H1 (cell line): ENCODE results near the gene TEX35. TPM values are rescaled to one million over a fixed set of nuclear protein-coding genes. Genes with fewer than 3 reads are reported as not detected.

Experiments
- CTCF ChIA-PET: fragments of 300-600 bp; sonication (Branson Sonifier 250); formaldehyde crosslinking; loops from one replicate; lab custom pipeline; 2021; ENCODE audit not compliant: partially characterized antibody; lab: Charles Lee
- POLR2A ChIA-PET: fragments of 300-600 bp; sonication (Branson Sonifier 250); formaldehyde crosslinking; loops from one replicate; lab custom pipeline; 2021; ENCODE audit warnings: inconsistent platforms; ENCODE audit not compliant: partially characterized antibody; lab: Charles Lee
- DNase-seq, 2 experiments: peaks; one replicate each; pipeline versions ENCODE4 v3.0.0 to v3.0.0-alpha.2; 2010 to 2022; ENCODE audit warnings: low spot score in 2 of 2, low read depth in 1 of 2, mixed read lengths in 1 of 2
- FAIRE-seq: peaks from 2 replicates; lab custom pipeline; 2011; peaks lifted over from hg19 to GRCh38; lab: Jason Lieb, UNC
- H2AFZ ChIP-seq: 2 replicates; pipeline ENCODE4 v1.8.1; 2012; ENCODE audit warnings: low read length, inconsistent platforms
- H2AK5ac ChIP-seq: 2 replicates; pipeline ENCODE4 v1.6.1; 2013; ENCODE audit warnings: low read depth, low read length
- H2BK120ac ChIP-seq: replicated peaks from 2 replicates; pipeline ENCODE3; 2013; ENCODE audit warnings: low read depth, low read length, inconsistent platforms
- H2BK12ac ChIP-seq: 2 replicates; pipeline ENCODE4 v1.6.1; 2013; ENCODE audit warnings: low read depth, low read length
- H2BK15ac ChIP-seq: 2 replicates; pipeline ENCODE4 v1.6.1; 2013; ENCODE audit warnings: low read length
- H2BK20ac ChIP-seq: 2 replicates; pipeline ENCODE4 v1.6.1; 2013; ENCODE audit warnings: low read length
- H2BK5ac ChIP-seq: 2 replicates; pipeline ENCODE4 v1.6.1; 2013; ENCODE audit warnings: low read depth, low read length
- H3K14ac ChIP-seq: 2 replicates; pipeline ENCODE4 v1.6.1; 2013; ENCODE audit warnings: inconsistent platforms; ENCODE audit not compliant: insufficient read length
- H3K18ac ChIP-seq: 2 replicates; pipeline ENCODE4 v1.6.1; 2013; ENCODE audit warnings: low read length; ENCODE audit errors: extremely low read depth
- H3K23ac ChIP-seq: 2 replicates; pipeline ENCODE4 v1.6.1; 2013; ENCODE audit warnings: inconsistent platforms; ENCODE audit not compliant: insufficient read length
- H3K23me2 ChIP-seq: 2 replicates; pipeline ENCODE4 v1.6.1; 2013; ENCODE audit warnings: low read depth, low read length
- H3K27ac ChIP-seq: 2 replicates; pipeline ENCODE4 v1.6.1; 2011; ENCODE audit warnings: low read depth, low read length, inconsistent platforms
- H3K27me3 ChIP-seq, 4 experiments: replicated peaks in 1 of 4; 1 replicate in 1 of 4; 2 replicates in 3 of 4; pipeline versions ENCODE4 v1.6.1 to v1.8.1; 2011 to 2013; ENCODE audit warnings: low read length in 3 of 4, mild to moderate bottlenecking in 3 of 4, inconsistent platforms in 2 of 4, mixed read lengths in 2 of 4, moderate library complexity in 1 of 4; ENCODE audit not compliant: control insufficient read depth in 3 of 4, insufficient read depth in 3 of 4; ENCODE audit errors: extremely low read depth in 1 of 4
- H3K36me3 ChIP-seq, 4 experiments: 2 replicates each; pipeline versions ENCODE4 v1.6.1 to v1.8.1; 2011 to 2013; ENCODE audit warnings: mild to moderate bottlenecking in 4 of 4, low read length in 3 of 4, moderate library complexity in 2 of 4, control low read depth in 1 of 4, inconsistent platforms in 1 of 4; ENCODE audit not compliant: insufficient read depth in 4 of 4, control insufficient read depth in 2 of 4
- H3K4ac ChIP-seq: replicated peaks from 2 replicates; pipeline ENCODE3; 2013; ENCODE audit warnings: low read length, low read depth, mixed read lengths, inconsistent platforms; ENCODE audit not compliant: insufficient read length
- H3K4me1 ChIP-seq, 4 experiments: replicated peaks in 1 of 4; 1 replicate in 1 of 4; 2 replicates in 3 of 4; pipeline versions ENCODE4 v1.6.1 to v1.8.1; 2011 to 2013; ENCODE audit warnings: low read length in 3 of 4, inconsistent platforms in 2 of 4, mixed read lengths in 1 of 4; ENCODE audit not compliant: insufficient read depth in 4 of 4, control insufficient read depth in 3 of 4
- H3K4me2 ChIP-seq, 2 experiments: 2 replicates each; pipeline versions ENCODE4 v1.6.1 to v1.8.1; 2011 to 2013; ENCODE audit warnings: low read depth in 2 of 2, low read length in 2 of 2, control low read depth in 1 of 2, inconsistent platforms in 1 of 2, mild to moderate bottlenecking in 1 of 2; ENCODE audit not compliant: insufficient read depth in 1 of 2
- H3K4me3 ChIP-seq, 4 experiments: fragments of 200-600, 300-600 bp in 1 of 4; sonication (generic), shearing (Covaris generic), sonication (Bioruptor Twin) in 1 of 4; 2 replicates each; pipeline versions ENCODE4 v1.5.1 to v1.8.1; 2011 to 2016; ENCODE audit warnings: low read length in 4 of 4, low read depth in 3 of 4, control low read depth in 2 of 4, inconsistent platforms in 2 of 4, mild to moderate bottlenecking in 2 of 4, mixed read lengths in 1 of 4, moderate library complexity in 1 of 4; ENCODE audit not compliant: insufficient read depth in 2 of 4; ENCODE audit errors: extremely low read depth in 1 of 4
- H3K56ac ChIP-seq: replicated peaks from 2 replicates; pipeline ENCODE3; 2013; ENCODE audit warnings: low read depth, mild to moderate bottlenecking, mixed read lengths, low read length, inconsistent platforms; ENCODE audit not compliant: insufficient read length
- H3K79me1 ChIP-seq: 2 replicates; pipeline ENCODE4 v1.6.1; 2013; ENCODE audit warnings: low read depth, low read length, control low read depth
- H3K79me2 ChIP-seq, 2 experiments: 2 replicates each; pipeline versions ENCODE4 v1.6.1 to v1.8.1; 2012 to 2013; ENCODE audit warnings: low read length in 2 of 2, mild to moderate bottlenecking in 2 of 2, inconsistent platforms in 1 of 2; ENCODE audit not compliant: insufficient read depth in 2 of 2, control insufficient read depth in 1 of 2
- H3K9ac ChIP-seq, 4 experiments: replicated peaks in 1 of 4; 1 replicate in 1 of 4; 2 replicates in 3 of 4; pipeline versions ENCODE4 v1.6.1 to v1.8.1; 2011 to 2013; ENCODE audit warnings: low read depth in 3 of 4, low read length in 3 of 4, control low read depth in 2 of 4, mild to moderate bottlenecking in 2 of 4, moderate library complexity in 2 of 4, inconsistent platforms in 1 of 4; ENCODE audit errors: extremely low read depth in 1 of 4
- H3K9me3 ChIP-seq, 2 experiments: 2 replicates each; pipeline versions ENCODE4 v1.6.1 to v1.8.1; 2012 to 2013; ENCODE audit warnings: mild to moderate bottlenecking in 2 of 2, moderate library complexity in 2 of 2, control low read depth in 1 of 2, inconsistent platforms in 1 of 2, low read depth in 1 of 2, low read length in 1 of 2, mixed read lengths in 1 of 2; ENCODE audit not compliant: insufficient read depth in 2 of 2
- H4K20me1 ChIP-seq, 2 experiments: replicated peaks in 1 of 2; 2 replicates each; pipeline versions ENCODE3 to v1.8.1; 2011 to 2013; ENCODE audit warnings: inconsistent platforms in 2 of 2, low read length in 2 of 2, mild to moderate bottlenecking in 1 of 2; ENCODE audit not compliant: insufficient read depth in 2 of 2, control insufficient read depth in 1 of 2
- H4K5ac ChIP-seq: 2 replicates; pipeline ENCODE4 v1.6.1; 2013; ENCODE audit warnings: low read length, low read depth, mixed read lengths, inconsistent platforms; ENCODE audit not compliant: insufficient read length
- H4K8ac ChIP-seq: 2 replicates; pipeline ENCODE4 v1.8.0; 2013; ENCODE audit warnings: mild to moderate bottlenecking, moderate library complexity, low read length, inconsistent platforms; ENCODE audit not compliant: insufficient read depth; ENCODE audit errors: extremely low read depth
- H4K91ac ChIP-seq: replicated peaks from 2 replicates; pipeline ENCODE3; 2013; ENCODE audit warnings: low read length, mixed read lengths, inconsistent platforms; ENCODE audit not compliant: insufficient read length
- CTBP2 ChIP-seq: IDR thresholded peaks from 2 replicates; pipeline ENCODE4 v1.7.0; 2011; ENCODE audit warnings: borderline replicate concordance, mild to moderate bottlenecking, moderate library complexity, mixed read lengths, low read length; ENCODE audit not compliant: insufficient read depth, insufficient read length
- TCF12 ChIP-seq: IDR thresholded peaks from 2 replicates; pipeline ENCODE4 v1.6.1; 2011; ENCODE audit warnings: low read depth, mild to moderate bottlenecking, low read length
- WGBS, 2 experiments: shearing (Covaris generic) in 1 of 2; methylation state at CpG; one replicate each; pipeline versions ENCODE4 v1.1.6 to v1.1.7; 2013 to 2015; ENCODE audit warnings: low lambda C conversion rate in 2 of 2, mixed read lengths in 2 of 2, inconsistent platforms in 1 of 2, low coverage in 1 of 2, missing lambda C conversion rate in 1 of 2; ENCODE audit not compliant: insufficient replicate concordance in 2 of 2, insufficient coverage in 1 of 2, insufficient read length in 1 of 2; ENCODE audit errors: extremely low coverage in 1 of 2, missing lambda C conversion rate in 1 of 2; 5-methylcytosine and 5-hydroxymethylcytosine counted together
- polyA plus RNA-seq, 7 experiments: library from polyadenylated mRNA; depleted of rRNA in 3 of 7; stranded (reverse) in 5 of 7; unstranded in 2 of 7; fragments of >200 nt in 5 of 7; fragments of 200-250 nt in 2 of 7; gene quantifications; 1 replicate in 5 of 7; 2 replicates in 1 of 7; 4 replicates in 1 of 7; pipeline versions ENCODE4 v1.2.1 to v1.2.3, GENCODE V29; 2011 to 2013; ENCODE audit warnings: missing spikeins in 2 of 7, mixed read lengths in 2 of 7
- total RNA-seq: library from RNA; stranded (reverse); fragmentation: NEBNext Ultra II Directional; extraction: Animal tissue kit (Norgen Biotek cat#: 25700); gene quantifications from 2 replicates; pipeline ENCODE4 v1.2.1, GENCODE V29; 2021

Gene TEX35
- total and polyA plus RNA-seq, 2 of the 8 experiments (the other 6 are each of a cell fraction or from before 2014, with no cell fraction given), result 0.03 TPM; not detected in 1

- Histone ChIP-seq H3K4me2 (no peak overlapping the region), H3K27me3 (no peaks in the 10 kb centered on the region), H3K23ac (no peak overlapping the region), H3K9ac (no peak overlapping the region), H2AK5ac (no peak overlapping the region), H3K79me2 (no peaks in the 10 kb centered on the region), H2BK5ac (no peak overlapping the region), H4K20me1 (no peaks in the 10 kb centered on the region), H2AFZ (no peak overlapping the region), H4K5ac (no peak overlapping the region), H2BK120ac (no peak overlapping the region), H3K14ac (no peak overlapping the region), H3K36me3 (no peaks in the 10 kb centered on the region), H4K91ac (no peak overlapping the region), H3K23me2 (no peaks in the 10 kb centered on the region), H3K27ac (no peak overlapping the region), H2BK15ac (no peak overlapping the region), H3K79me1 (no peaks in the 10 kb centered on the region), H3K4me3 (no peak overlapping the region), H3K56ac (no peak overlapping the region), H3K9me3 (no peaks in the 10 kb centered on the region), H2BK20ac (no peak overlapping the region), H2BK12ac (no peak overlapping the region), H3K4ac (no peak overlapping the region), H3K4me1 (no peaks in the 10 kb centered on the region), H4K8ac (no peak overlapping the region), H3K18ac (no peak overlapping the region)
- ChIA-PET CTCF (interaction anchor here (1.1 to 2.8 kb wide), 3 partner anchors 15 to 22 kb away, joined by 3 to 9 read pairs (median 4); no protein-coding TSS in a partner anchor), POLR2A (no interaction called here)
- no peak for TF ChIP-seq TCF12
- no peak for TF ChIP-seq CTBP2
- DNase-seq, result no peak
- FAIRE-seq, result no peak
- 89% methylated on average over 3 of the region's 3 CpGs; no CpG with 5 or more reads in 1 of the 2 experiments for WGBS, 2 experiments
Observed at GRCh38 chr1:178566187-178566586, 53.3 kb downstream of the TEX35 start.
